GM12878 (cell line): ENCODE measurements around the gene JAGN1.

Source experiments
- CEBPB ChIP-seq, 2 experiments: fragments of 150-350 bp in 1 of 2; IDR thresholded peaks; 2 replicates each; pipeline ENCODE4 v1.6.1; 2012 to 2014; ENCODE audit warnings: low read depth in 2 of 2, low read length in 2 of 2, borderline replicate concordance in 1 of 2, inconsistent platforms in 1 of 2
- EZH2 ChIP-seq: IDR thresholded peaks from 2 replicates; pipeline ENCODE4 v1.6.1; 2012; ENCODE audit warnings: low read depth, mild to moderate bottlenecking, control low read depth, inconsistent platforms, low read length, borderline replicate concordance; ENCODE audit not compliant: control insufficient read depth
- NFIC ChIP-seq: IDR thresholded peaks from 2 replicates; pipeline ENCODE4 v1.6.1; 2012; ENCODE audit warnings: low read depth, mild to moderate bottlenecking, inconsistent platforms, low read length, moderate library complexity
- POLR2A ChIP-seq: IDR thresholded peaks from 2 replicates; pipeline ENCODE4 v1.6.1; 2011; ENCODE audit warnings: low read depth, mild to moderate bottlenecking, low read length
- TF ChIP-seq, protein P1 (sequence below), 3 experiments: IDR thresholded peaks in 2 of 3; conservative IDR thresholded peaks in 1 of 3; 2 replicates each; pipeline ENCODE4 v1.5.1; 2011; ENCODE audit warnings: low read depth in 3 of 3, low read length in 3 of 3, mild to moderate bottlenecking in 3 of 3, control low read depth in 2 of 3, moderate library complexity in 2 of 3, inconsistent platforms in 1 of 3, mixed read lengths in 1 of 3; ENCODE audit not compliant: control insufficient read depth in 2 of 3, insufficient read depth in 1 of 3; ENCODE audit errors: extremely low read depth in 1 of 3
- TF ChIP-seq, protein P2 (sequence below): IDR thresholded peaks from 2 replicates; pipeline ENCODE4 v1.6.1; 2012; ENCODE audit warnings: low read depth, low read length, improper control_type of control experiment

DNA sequence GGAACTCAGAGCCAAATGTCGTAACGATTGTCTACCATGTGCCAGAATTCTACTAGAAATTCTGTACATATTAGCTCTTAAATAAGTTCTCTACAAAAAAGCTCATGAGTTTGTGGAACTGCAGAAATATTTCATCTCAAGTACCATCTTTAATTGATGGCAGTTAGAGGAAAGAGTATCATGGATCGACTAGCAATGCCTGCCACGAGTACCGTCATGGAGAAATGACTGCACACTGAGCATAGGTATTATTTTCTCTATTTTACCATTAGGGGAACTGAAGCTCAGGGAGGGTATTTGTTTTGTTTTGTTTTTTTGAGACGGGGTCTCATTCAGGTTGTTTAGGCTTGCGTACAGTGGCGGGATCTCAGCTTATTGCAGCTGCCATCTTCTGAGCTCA, 49.4 kb upstream of the JAGN1 start:
- TF ChIP-seq NFIC (no peak), EZH2 (no peak), POLR2A (no peak), CEBPB (IDR thresholded peaks at IDR 0.05; ENCODE audit: borderline replicate concordance in 1 of 2, low read depth in 2 of 2, low read length in 2 of 2) (no peak)
- TF ChIP-seq, protein P1, sequence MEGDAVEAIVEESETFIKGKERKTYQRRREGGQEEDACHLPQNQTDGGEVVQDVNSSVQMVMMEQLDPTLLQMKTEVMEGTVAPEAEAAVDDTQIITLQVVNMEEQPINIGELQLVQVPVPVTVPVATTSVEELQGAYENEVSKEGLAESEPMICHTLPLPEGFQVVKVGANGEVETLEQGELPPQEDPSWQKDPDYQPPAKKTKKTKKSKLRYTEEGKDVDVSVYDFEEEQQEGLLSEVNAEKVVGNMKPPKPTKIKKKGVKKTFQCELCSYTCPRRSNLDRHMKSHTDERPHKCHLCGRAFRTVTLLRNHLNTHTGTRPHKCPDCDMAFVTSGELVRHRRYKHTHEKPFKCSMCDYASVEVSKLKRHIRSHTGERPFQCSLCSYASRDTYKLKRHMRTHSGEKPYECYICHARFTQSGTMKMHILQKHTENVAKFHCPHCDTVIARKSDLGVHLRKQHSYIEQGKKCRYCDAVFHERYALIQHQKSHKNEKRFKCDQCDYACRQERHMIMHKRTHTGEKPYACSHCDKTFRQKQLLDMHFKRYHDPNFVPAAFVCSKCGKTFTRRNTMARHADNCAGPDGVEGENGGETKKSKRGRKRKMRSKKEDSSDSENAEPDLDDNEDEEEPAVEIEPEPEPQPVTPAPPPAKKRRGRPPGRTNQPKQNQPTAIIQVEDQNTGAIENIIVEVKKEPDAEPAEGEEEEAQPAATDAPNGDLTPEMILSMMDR (IDR thresholded peaks at IDR 0.05 in 2 of 3, conservative IDR thresholded peaks at IDR 0.05 in 1 of 3; ENCODE audit: control insufficient read depth in 2 of 3, extremely low read depth in 1 of 3, insufficient read depth in 1 of 3, low read depth in 3 of 3, low read length in 3 of 3) = no peak
- TF ChIP-seq, protein P2, sequence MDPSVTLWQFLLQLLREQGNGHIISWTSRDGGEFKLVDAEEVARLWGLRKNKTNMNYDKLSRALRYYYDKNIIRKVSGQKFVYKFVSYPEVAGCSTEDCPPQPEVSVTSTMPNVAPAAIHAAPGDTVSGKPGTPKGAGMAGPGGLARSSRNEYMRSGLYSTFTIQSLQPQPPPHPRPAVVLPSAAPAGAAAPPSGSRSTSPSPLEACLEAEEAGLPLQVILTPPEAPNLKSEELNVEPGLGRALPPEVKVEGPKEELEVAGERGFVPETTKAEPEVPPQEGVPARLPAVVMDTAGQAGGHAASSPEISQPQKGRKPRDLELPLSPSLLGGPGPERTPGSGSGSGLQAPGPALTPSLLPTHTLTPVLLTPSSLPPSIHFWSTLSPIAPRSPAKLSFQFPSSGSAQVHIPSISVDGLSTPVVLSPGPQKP = no peak
